ENCODE measurements around the gene ERP44. TPM values are rescaled to one million over a fixed set of nuclear protein-coding genes. Genes with fewer than 3 reads are reported as not detected.
"Not testable (repeated sequence)": the region's sequence is repeated elsewhere in the genome, so short reads cannot be mapped to it uniquely, and the experiment has no call there.

ERP44 gene
- total RNA-seq = 10 to 100 TPM; 14.2 to 15.4 (median 15.1) TPM
- total RNA-seq (2013) = 22.8 TPM

- Mint-ChIP-seq H3K27ac (peak within 1 kb of the TSS; percentile 95 to 99), H3K4me3 (peak within 1 kb of the TSS; percentile 99), H3K4me1 (peaks cover 46 to 47% of the 10 kb centered on the region in 2 donors), H3K27me3 (ENCODE audit: low read depth in 2 of 2) (no peaks in the 10 kb centered on the region), H3K9me3 (no peaks in the 10 kb centered on the region), H3K36me3 (no peaks in the 10 kb centered on the region)
- H3K27ac ChIP-seq (ENCODE audit: low read length) = peak within 1 kb of the TSS; percentile 73
- peak; percentile 97 to 100 (median 98) for ATAC-seq
- H3K4me3 ChIP-seq (ENCODE audit: low read length) = peak within 1 kb of the TSS; percentile 73
- WGBS (ENCODE audit: insufficient coverage) = under 1% methylated on average over 54 of the region's 54 CpGs
- no peak for TF ChIP-seq CTCF (IDR thresholded peaks at IDR 0.05)
- peaks cover 4% of the 10 kb centered on the region for H3K36me3 ChIP-seq (ENCODE audit: control insufficient read depth, insufficient read depth, low read length)
- H3K4me1 ChIP-seq (ENCODE audit: control insufficient read depth, insufficient read depth, low read length) = peaks cover 19% of the 10 kb centered on the region
- intact Hi-C loops (cut with micrococcal nuclease) = loop anchor here (1.0 to 2.0 kb wide), 3 partner anchors 70 to 1042 kb away; no protein-coding TSS in a partner anchor
- H3K9me3 ChIP-seq (ENCODE audit: control insufficient read depth, insufficient read depth, low read length) = no peaks in the 10 kb centered on the region
- no peaks in the 10 kb centered on the region for H3K27me3 ChIP-seq (ENCODE audit: control insufficient read depth, insufficient read depth, low read length)
- peak; percentile 91 to 98 for DNase-seq
Observed at GRCh38 chr9:100098887-100099721, at the start of gene ERP44, which contains the start of gene INVS. TSS of gene ERP44 (minus strand) at chr9:100099000. CDS start at chr9:100098840, 160 bp downstream. TSS of gene INVS (plus strand) at chr9:100099243. CDS start at chr9:100104522, 5,279 bp downstream.

- H3K27ac Mint-ChIP-seq; H3K9me3 ChIP-seq (ENCODE audit: control insufficient read depth, insufficient read depth, low read length); H3K4me1 ChIP-seq (ENCODE audit: control insufficient read depth, insufficient read depth, low read length); H3K4me3 ChIP-seq (ENCODE audit: low read length); H3K4me3 Mint-ChIP-seq; H3K9me3 Mint-ChIP-seq; DNase-seq; H3K27ac ChIP-seq (ENCODE audit: low read length); intact Hi-C loops (cut with micrococcal nuclease); H3K27me3 ChIP-seq (ENCODE audit: control insufficient read depth, insufficient read depth, low read length); ATAC-seq; H3K36me3 ChIP-seq (ENCODE audit: control insufficient read depth, insufficient read depth, low read length); H3K27me3 Mint-ChIP-seq (ENCODE audit: low read depth in 2 of 2); H3K36me3 Mint-ChIP-seq: not testable (repeated sequence)
- peaks cover 22 to 23% of the 10 kb centered on the region in 2 donors for H3K4me1 Mint-ChIP-seq
- WGBS (ENCODE audit: insufficient coverage) = 96% methylated on average over 8 of the region's 8 CpGs
Observed at GRCh38 chr9:100145976-100146375, 47.2 kb upstream of the ERP44 start.

GRCh38 chr9:100145167-100145934 is 46.6 kb upstream of the ERP44 start:
- Mint-ChIP-seq H3K4me1 (peaks cover 19 to 22% of the 10 kb centered on the region in 2 donors), H3K27ac (peak overlapping the region in 1 of 2 donors; percentile 2)
- H3K27ac ChIP-seq (ENCODE audit: low read length); ATAC-seq; DNase-seq; H3K9me3 ChIP-seq (ENCODE audit: control insufficient read depth, insufficient read depth, low read length); intact Hi-C loops (cut with micrococcal nuclease); H3K27me3 Mint-ChIP-seq (ENCODE audit: low read depth in 2 of 2); H3K4me3 Mint-ChIP-seq; H3K36me3 ChIP-seq (ENCODE audit: control insufficient read depth, insufficient read depth, low read length); H3K27me3 ChIP-seq (ENCODE audit: control insufficient read depth, insufficient read depth, low read length); H3K4me3 ChIP-seq (ENCODE audit: low read length); H3K4me1 ChIP-seq (ENCODE audit: control insufficient read depth, insufficient read depth, low read length); H3K9me3 Mint-ChIP-seq; H3K36me3 Mint-ChIP-seq: not testable (repeated sequence)
- 84% methylated on average over 15 of the region's 15 CpGs for WGBS (ENCODE audit: insufficient coverage)

GRCh38 chr9:100141862-100142261 is 43.1 kb upstream of the ERP44 start:
- H3K27me3 ChIP-seq (ENCODE audit: control insufficient read depth, insufficient read depth, low read length); DNase-seq; H3K9me3 Mint-ChIP-seq; H3K4me1 ChIP-seq (ENCODE audit: control insufficient read depth, insufficient read depth, low read length); H3K27me3 Mint-ChIP-seq (ENCODE audit: low read depth in 2 of 2); ATAC-seq; H3K27ac Mint-ChIP-seq; H3K4me3 Mint-ChIP-seq; intact Hi-C loops (cut with micrococcal nuclease); H3K27ac ChIP-seq (ENCODE audit: low read length); H3K36me3 ChIP-seq (ENCODE audit: control insufficient read depth, insufficient read depth, low read length); H3K36me3 Mint-ChIP-seq; H3K4me3 ChIP-seq (ENCODE audit: low read length); H3K9me3 ChIP-seq (ENCODE audit: control insufficient read depth, insufficient read depth, low read length): not testable (repeated sequence)
- WGBS (ENCODE audit: insufficient coverage) = 98% methylated on average over 8 of the region's 9 CpGs
- H3K4me1 Mint-ChIP-seq = peaks cover 22 to 23% of the 10 kb centered on the region in 2 donors

- DNase-seq; H3K4me3 ChIP-seq (ENCODE audit: low read length); H3K27ac ChIP-seq (ENCODE audit: low read length); intact Hi-C loops (cut with micrococcal nuclease); H3K9me3 Mint-ChIP-seq; H3K27me3 ChIP-seq (ENCODE audit: control insufficient read depth, insufficient read depth, low read length); H3K4me1 ChIP-seq (ENCODE audit: control insufficient read depth, insufficient read depth, low read length); H3K4me3 Mint-ChIP-seq; H3K27ac Mint-ChIP-seq; H3K36me3 Mint-ChIP-seq; H3K36me3 ChIP-seq (ENCODE audit: control insufficient read depth, insufficient read depth, low read length); H3K27me3 Mint-ChIP-seq (ENCODE audit: low read depth in 2 of 2); H3K9me3 ChIP-seq (ENCODE audit: control insufficient read depth, insufficient read depth, low read length); ATAC-seq: not testable (repeated sequence)
- WGBS (ENCODE audit: insufficient coverage) = 100% methylated on average over 3 of the region's 6 CpGs
- H3K4me1 Mint-ChIP-seq = peaks cover 15 to 22% of the 10 kb centered on the region in 2 donors
Observed at GRCh38 chr9:100140303-100140702, 41.5 kb upstream of the ERP44 start.

GRCh38 chr9:100136799-100137198 is 38.0 kb upstream of the ERP44 start:
- H3K4me1 ChIP-seq (ENCODE audit: control insufficient read depth, insufficient read depth, low read length); H3K27ac ChIP-seq (ENCODE audit: low read length); intact Hi-C loops (cut with micrococcal nuclease); H3K9me3 Mint-ChIP-seq; ATAC-seq; DNase-seq; H3K27ac Mint-ChIP-seq; H3K4me1 Mint-ChIP-seq; H3K9me3 ChIP-seq (ENCODE audit: control insufficient read depth, insufficient read depth, low read length); H3K36me3 ChIP-seq (ENCODE audit: control insufficient read depth, insufficient read depth, low read length); H3K27me3 ChIP-seq (ENCODE audit: control insufficient read depth, insufficient read depth, low read length); H3K27me3 Mint-ChIP-seq (ENCODE audit: low read depth in 2 of 2); H3K4me3 Mint-ChIP-seq; H3K4me3 ChIP-seq (ENCODE audit: low read length); H3K36me3 Mint-ChIP-seq: not testable (repeated sequence)
- WGBS (ENCODE audit: insufficient coverage) = 95% methylated on average over 5 of the region's 5 CpGs
